ENCODE data around the gene TRAF1. TPM values are rescaled to one million over a fixed set of nuclear protein-coding genes. Genes with fewer than 3 reads are reported as not detected.

The TRAF1 gene
- total and polyA plus RNA-seq, 3 donors from 2014 or later, result 3.9 to 8.6 (median 6.5) TPM

DNA sequence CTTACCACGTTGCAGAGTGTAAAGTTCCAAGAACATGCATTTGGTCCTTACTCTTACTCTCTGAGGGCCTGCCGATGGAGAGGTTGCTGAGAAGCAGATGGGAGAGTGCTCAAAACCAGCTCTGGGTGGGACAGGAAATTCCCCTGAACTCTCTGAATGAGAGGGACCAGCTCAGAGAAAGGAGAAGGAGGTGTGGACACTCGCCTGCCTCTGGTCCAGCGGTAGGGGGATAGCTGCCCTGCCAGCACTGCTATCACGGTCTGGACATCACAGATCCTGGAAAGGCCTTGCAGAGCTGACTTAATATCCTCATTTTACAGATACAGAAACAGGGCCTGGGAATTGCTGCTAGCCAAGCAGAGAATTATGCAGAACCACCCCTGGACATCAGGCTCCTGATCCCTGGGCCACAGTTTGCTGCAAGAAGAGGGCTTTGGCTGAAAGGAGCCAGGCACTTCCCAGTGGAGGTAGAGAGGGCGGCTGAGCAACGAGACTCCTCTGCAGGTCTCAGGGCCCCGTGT is 4.9 kb downstream of the TRAF1 start:
- intact Hi-C loops (cut with DNase I; ENCODE audit: low total_unique reads), result no loop called here
- H3K4me3 ChIP-seq, result no peak overlapping the region
- DNase-seq, result no peak
- H3K9me3 ChIP-seq, result no peaks in the 10 kb centered on the region
- peaks cover 23% of the 10 kb centered on the region for H3K4me1 ChIP-seq
- 44 to 61% methylated on average over 8 of the region's 8 CpGs for WGBS, 2 donors
- H3K27ac ChIP-seq, result peak overlapping the region in 1 of 2 donors; percentile 86
- H3K27me3 ChIP-seq, result no peaks in the 10 kb centered on the region
- TF ChIP-seq POLR2A (IDR thresholded peaks at IDR 0.05), result no peak
- TF ChIP-seq, protein P1, sequence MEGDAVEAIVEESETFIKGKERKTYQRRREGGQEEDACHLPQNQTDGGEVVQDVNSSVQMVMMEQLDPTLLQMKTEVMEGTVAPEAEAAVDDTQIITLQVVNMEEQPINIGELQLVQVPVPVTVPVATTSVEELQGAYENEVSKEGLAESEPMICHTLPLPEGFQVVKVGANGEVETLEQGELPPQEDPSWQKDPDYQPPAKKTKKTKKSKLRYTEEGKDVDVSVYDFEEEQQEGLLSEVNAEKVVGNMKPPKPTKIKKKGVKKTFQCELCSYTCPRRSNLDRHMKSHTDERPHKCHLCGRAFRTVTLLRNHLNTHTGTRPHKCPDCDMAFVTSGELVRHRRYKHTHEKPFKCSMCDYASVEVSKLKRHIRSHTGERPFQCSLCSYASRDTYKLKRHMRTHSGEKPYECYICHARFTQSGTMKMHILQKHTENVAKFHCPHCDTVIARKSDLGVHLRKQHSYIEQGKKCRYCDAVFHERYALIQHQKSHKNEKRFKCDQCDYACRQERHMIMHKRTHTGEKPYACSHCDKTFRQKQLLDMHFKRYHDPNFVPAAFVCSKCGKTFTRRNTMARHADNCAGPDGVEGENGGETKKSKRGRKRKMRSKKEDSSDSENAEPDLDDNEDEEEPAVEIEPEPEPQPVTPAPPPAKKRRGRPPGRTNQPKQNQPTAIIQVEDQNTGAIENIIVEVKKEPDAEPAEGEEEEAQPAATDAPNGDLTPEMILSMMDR (IDR thresholded peaks at IDR 0.05), result no peak
- no peaks in the 10 kb centered on the region for H3K36me3 ChIP-seq (ENCODE audit: low read depth, missing control alignments)

DNA sequence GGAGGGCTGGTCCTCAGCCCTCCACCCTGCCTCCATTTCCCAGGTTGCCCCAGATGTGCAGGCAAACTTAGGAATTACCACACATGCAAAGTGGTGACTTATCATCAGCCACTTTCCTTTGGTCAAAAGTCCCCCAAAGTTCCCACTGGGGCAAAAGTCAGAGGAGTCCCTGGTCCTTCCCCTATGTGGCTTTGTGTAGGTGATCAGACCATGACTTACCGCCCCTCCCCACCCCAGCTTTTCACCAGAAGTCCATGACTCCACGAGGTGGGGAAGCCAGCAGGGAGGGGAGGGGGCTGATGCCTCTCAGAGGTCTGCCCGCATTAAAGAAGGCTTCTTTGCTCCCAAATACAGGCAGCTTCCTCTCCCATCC is 5.8 kb downstream of the TRAF1 start:
- no peaks in the 10 kb centered on the region for H3K9me3 ChIP-seq
- peak overlapping the region; percentile 72 to 86 for H3K27ac ChIP-seq
- 74% methylated on average over 3 of the region's 3 CpGs; no CpG with 5 or more reads in 1 of the 2 donors for WGBS, 2 donors
- TF ChIP-seq, protein P1 (IDR thresholded peaks at IDR 0.05), result no peak
- no peak for TF ChIP-seq POLR2A (IDR thresholded peaks at IDR 0.05)
- H3K4me1 ChIP-seq, result peaks cover 30% of the 10 kb centered on the region
- no peak overlapping the region for H3K4me3 ChIP-seq
- intact Hi-C loops (cut with DNase I; ENCODE audit: low total_unique reads), result no loop called here
- DNase-seq, result no peak
- H3K36me3 ChIP-seq (ENCODE audit: low read depth, missing control alignments), result no peaks in the 10 kb centered on the region
- H3K27me3 ChIP-seq, result no peaks in the 10 kb centered on the region

DNA sequence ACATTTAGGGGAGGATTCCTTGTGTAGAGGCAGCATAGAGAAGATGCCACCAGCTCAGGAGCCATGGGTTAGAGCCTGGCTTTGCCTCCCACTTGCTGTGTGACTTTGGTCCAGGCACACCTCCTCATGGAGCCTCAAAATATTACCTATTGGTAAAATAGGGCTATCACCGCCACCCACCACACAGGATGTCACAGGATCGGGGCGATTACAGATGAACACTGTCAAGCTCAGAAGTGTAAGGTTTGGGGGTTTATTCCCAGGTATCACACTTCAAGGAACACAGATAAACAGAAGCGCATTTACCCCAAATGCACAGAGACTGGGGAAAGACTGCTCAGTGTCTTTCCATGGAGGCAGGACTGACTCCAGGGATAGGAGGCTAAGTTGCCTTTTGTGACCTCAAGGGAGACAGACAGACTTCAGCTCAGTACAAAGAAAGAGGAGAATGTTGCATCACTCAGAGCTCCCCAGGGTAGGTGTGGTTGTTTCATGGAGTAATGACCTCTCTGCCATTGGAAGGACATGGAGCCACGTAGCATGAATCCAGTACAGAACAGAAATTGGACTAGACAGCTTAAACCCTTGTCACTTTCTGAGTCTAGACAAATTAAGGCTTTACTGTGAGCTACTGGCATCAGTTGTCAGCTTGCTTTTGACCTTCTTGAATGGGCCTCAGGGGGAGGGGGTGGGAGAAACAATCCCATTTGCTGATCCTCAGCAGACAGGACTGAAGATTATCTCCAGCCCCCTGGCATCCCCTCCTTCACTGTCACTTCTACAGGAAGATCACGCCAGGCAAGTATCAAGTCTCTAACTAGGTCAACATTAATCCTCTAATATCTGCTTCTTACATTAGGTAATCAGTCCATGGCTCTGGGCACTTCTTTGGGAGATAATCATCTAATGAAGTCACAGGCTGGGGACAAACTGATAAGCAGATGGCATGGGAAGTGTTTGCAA is 6.5 kb downstream of the TRAF1 start:
- H3K4me3 ChIP-seq, result no peak overlapping the region
- peaks cover 31% of the 10 kb centered on the region for H3K4me1 ChIP-seq
- no peaks in the 10 kb centered on the region for H3K27me3 ChIP-seq
- no peaks in the 10 kb centered on the region for H3K36me3 ChIP-seq (ENCODE audit: low read depth, missing control alignments)
- peak overlapping the region; percentile 72 to 86 for H3K27ac ChIP-seq
- no peak for DNase-seq
- TF ChIP-seq, protein P1 (IDR thresholded peaks at IDR 0.05), result no peak
- no peak for TF ChIP-seq POLR2A (IDR thresholded peaks at IDR 0.05)
- no peaks in the 10 kb centered on the region for H3K9me3 ChIP-seq
- intact Hi-C loops (cut with DNase I; ENCODE audit: low total_unique reads), result no loop called here
- WGBS, 2 donors, result 76 to 87% methylated on average over 6 of the region's 6 CpGs

DNA sequence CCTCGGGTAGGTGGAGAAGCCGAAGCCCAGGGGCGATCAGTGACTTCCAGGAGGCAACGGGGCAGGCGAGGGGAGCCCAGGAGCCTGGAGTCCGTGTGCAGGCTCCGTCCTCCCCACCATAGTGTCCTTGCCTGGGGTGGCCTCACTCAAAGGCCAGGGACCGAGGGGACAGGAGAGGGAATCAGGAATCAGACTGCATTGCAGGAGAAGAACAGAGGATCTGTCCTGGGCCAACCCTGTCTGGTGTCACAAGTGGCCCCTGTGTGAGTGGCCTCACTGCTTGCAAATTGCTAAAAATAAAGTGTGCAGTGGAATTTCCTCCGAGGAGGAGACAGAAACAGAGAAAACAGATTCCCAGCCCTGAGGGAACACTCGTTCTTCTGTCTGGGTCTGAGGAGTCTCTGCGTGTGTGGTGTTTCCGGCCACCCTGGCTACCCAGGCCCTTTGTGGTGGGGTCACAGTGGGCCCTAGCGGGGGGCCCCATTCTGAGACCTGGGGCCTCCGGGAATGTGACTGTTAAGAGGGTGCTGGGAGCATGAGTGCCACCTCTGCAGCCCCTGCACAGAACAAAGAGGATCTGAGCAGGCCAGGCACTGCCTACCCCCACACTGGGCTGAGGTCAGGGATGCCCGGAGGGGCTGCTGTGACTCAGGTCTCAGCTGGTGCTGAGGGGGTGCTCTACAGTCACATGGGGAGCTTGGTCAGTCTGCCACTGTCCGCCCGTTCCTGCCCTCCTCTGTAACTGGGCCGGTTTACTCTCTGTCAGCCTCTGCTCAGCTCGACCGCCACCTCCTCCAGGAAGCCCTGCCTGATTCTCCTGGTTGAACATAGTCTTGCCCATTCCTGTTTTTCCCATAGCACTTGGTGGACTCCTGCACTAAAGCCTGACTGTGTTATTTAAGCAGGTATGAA is 7.4 kb downstream of the TRAF1 start:
- intact Hi-C loops (cut with DNase I; ENCODE audit: low total_unique reads), result no loop called here
- Histone ChIP-seq H3K9me3 (no peaks in the 10 kb centered on the region), H3K27me3 (no peaks in the 10 kb centered on the region), H3K27ac (peak overlapping the region; percentile 84 to 86), H3K36me3 (ENCODE audit: low read depth, missing control alignments) (no peaks in the 10 kb centered on the region), H3K4me1 (peaks cover 31% of the 10 kb centered on the region), H3K4me3 (no peak overlapping the region)
- WGBS, 2 donors, result 57 to 59% methylated on average over 14 to 20 of the region's 20 CpGs
- peak; percentile 43 for DNase-seq
- no peak for TF ChIP-seq POLR2A (IDR thresholded peaks at IDR 0.05)
- TF ChIP-seq, protein P1 (IDR thresholded peaks at IDR 0.05), result no peak

All from testis (tissue), 3 donors.